Loucy (cell line): ENCODE measurements around the gene MPRIP.

Source experiments
- H2AFZ ChIP-seq: fragments of 200-600 bp; sonication (generic); 2 replicates; pipeline ENCODE4 v1.6.0; 2016; ENCODE audit warnings: antibody characterized with exemption, mild to moderate bottlenecking, low read length, moderate library complexity
- H3F3A ChIP-seq: fragments of 200-600 bp; 2 replicates; pipeline ENCODE4 v1.6.0; 2016; ENCODE audit warnings: antibody characterized with exemption, low read depth, mild to moderate bottlenecking
- H3K27me3 ChIP-seq: fragments of 200-600 bp; sonication (generic); 2 replicates; pipeline ENCODE4 v1.6.1; 2014; ENCODE audit warnings: low read length, mild to moderate bottlenecking; ENCODE audit not compliant: insufficient read depth, poor library complexity, severe bottlenecking
- H3K36me3 ChIP-seq: fragments of 200-600 bp; sonication (generic); 2 replicates; pipeline ENCODE4 v1.6.1; 2016; ENCODE audit warnings: low read length; ENCODE audit not compliant: insufficient read depth
- H3K4me1 ChIP-seq: fragments of 200-600 bp; sonication (generic); 2 replicates; pipeline ENCODE4 v1.5.1; 2014; ENCODE audit warnings: low read length, mild to moderate bottlenecking; ENCODE audit not compliant: insufficient read depth, poor library complexity, severe bottlenecking
- H3K4me2 ChIP-seq: fragments of 200-600 bp; sonication (generic); 2 replicates; pipeline ENCODE4 v1.6.0; 2014; ENCODE audit warnings: antibody characterized with exemption, low read length, low read depth, mild to moderate bottlenecking; ENCODE audit not compliant: poor library complexity, severe bottlenecking
- H3K4me3 ChIP-seq: fragments of 200-600 bp; sonication (generic); 2 replicates; pipeline ENCODE4 v1.5.1; 2014; ENCODE audit warnings: low read length, mild to moderate bottlenecking, mixed read lengths; ENCODE audit not compliant: poor library complexity, severe bottlenecking
- H3K79me2 ChIP-seq: fragments of 200-600 bp; sonication (generic); 2 replicates; pipeline ENCODE4 v1.6.1; 2014; ENCODE audit warnings: low read length; ENCODE audit not compliant: insufficient read depth
- H3K9ac ChIP-seq: fragments of 200-600 bp; sonication (generic); 2 replicates; pipeline ENCODE4 v1.6.0; 2014; ENCODE audit warnings: mild to moderate bottlenecking, low read depth, low read length, moderate library complexity; ENCODE audit not compliant: poor library complexity, severe bottlenecking
- H3K9me2 ChIP-seq: fragments of 200-600 bp; sonication (generic); replicated peaks from 2 replicates; pipeline ENCODE4 v1.6.1; 2016; ENCODE audit warnings: low read depth, low read length, mixed read lengths
- H3K9me3 ChIP-seq: fragments of 200-600 bp; sonication (generic); 2 replicates; pipeline ENCODE4 v1.6.1; 2014; ENCODE audit warnings: mild to moderate bottlenecking, antibody characterized with exemption, low read length, low read depth; ENCODE audit not compliant: insufficient read depth
- H4K20me1 ChIP-seq: fragments of 200-600 bp; sonication (generic); 2 replicates; pipeline ENCODE4 v1.6.0; 2014; ENCODE audit warnings: antibody characterized with exemption, low read length, mild to moderate bottlenecking; ENCODE audit not compliant: insufficient read depth, poor library complexity, severe bottlenecking
- CTCF ChIP-seq: fragments of 200-600 bp; sonication (generic); conservative IDR thresholded peaks from 2 replicates; pipeline ENCODE4 v1.5.1; 2014; ENCODE audit warnings: mild to moderate bottlenecking, antibody characterized with exemption, low read length
- EZH2phosphoT487 ChIP-seq: fragments of 200-600 bp; IDR thresholded peaks from 2 replicates; pipeline ENCODE4 v1.6.1; 2018; ENCODE audit warnings: antibody characterized with exemption, mild to moderate bottlenecking, moderate library complexity, borderline replicate concordance

The MPRIP gene

GRCh38 chr17:17078832-17079231, 36.6 kb downstream of the MPRIP start:
- no peak overlapping the region for H3K4me2 ChIP-seq
- peaks cover 64% of the 10 kb centered on the region; the same call in 1 of the 2 replicates for H3K36me3 ChIP-seq
- H3K27me3 ChIP-seq, result no peaks in the 10 kb centered on the region
- TF ChIP-seq EZH2phosphoT487 (no peak), CTCF (no peak)
- no peak overlapping the region for H2AFZ ChIP-seq
- H3K9me3 ChIP-seq, result no peaks in the 10 kb centered on the region
- H3K4me3 ChIP-seq, result no peak overlapping the region
- H3K79me2 ChIP-seq, result peaks cover 40% of the 10 kb centered on the region; the same call in 1 of the 2 replicates
- H3F3A ChIP-seq, result no peaks in the 10 kb centered on the region
- H3K9ac ChIP-seq, result no peak overlapping the region
- no peaks in the 10 kb centered on the region for H3K4me1 ChIP-seq
- H3K9me2 ChIP-seq, result no peaks in the 10 kb centered on the region
- H4K20me1 ChIP-seq, result no peaks in the 10 kb centered on the region

- Histone ChIP-seq H3K79me2 (peaks cover 40% of the 10 kb centered on the region; the same call in 1 of the 2 replicates), H3K4me3 (no peak overlapping the region), H3K27me3 (no peaks in the 10 kb centered on the region), H3K9me2 (no peaks in the 10 kb centered on the region), H3K9me3 (no peaks in the 10 kb centered on the region), H4K20me1 (no peaks in the 10 kb centered on the region), H3K9ac (no peak overlapping the region), H3K4me2 (no peak overlapping the region), H3K36me3 (peaks cover 65% of the 10 kb centered on the region; the same call in 1 of the 2 replicates), H3K4me1 (no peaks in the 10 kb centered on the region), H3F3A (no peaks in the 10 kb centered on the region), H2AFZ (no peak overlapping the region)
- TF ChIP-seq EZH2phosphoT487 (no peak), CTCF (no peak)
These were observed 37.1 kb downstream of the MPRIP start for GRCh38 chr17:17079336-17079735.

GRCh38 chr17:17079761-17080160, 37.5 kb downstream of the MPRIP start:
- peaks cover 39% of the 10 kb centered on the region; the same call in 1 of the 2 replicates for H3K79me2 ChIP-seq
- H3K9me3 ChIP-seq, result no peaks in the 10 kb centered on the region
- H2AFZ ChIP-seq, result no peak overlapping the region
- H3K9me2 ChIP-seq, result no peaks in the 10 kb centered on the region
- no peaks in the 10 kb centered on the region for H3K4me1 ChIP-seq
- H3K27me3 ChIP-seq, result no peaks in the 10 kb centered on the region
- no peaks in the 10 kb centered on the region for H3F3A ChIP-seq
- peaks cover 70% of the 10 kb centered on the region; the same call in 1 of the 2 replicates for H3K36me3 ChIP-seq
- no peaks in the 10 kb centered on the region for H4K20me1 ChIP-seq
- H3K4me2 ChIP-seq, result no peak overlapping the region
- H3K4me3 ChIP-seq, result no peak overlapping the region
- no peak for TF ChIP-seq EZH2phosphoT487
- no peak for TF ChIP-seq CTCF
- no peak overlapping the region for H3K9ac ChIP-seq
